Keratinocyte (primary cell): ENCODE data around the gene SH3RF1. TPM values are rescaled to one million over a fixed set of nuclear protein-coding genes. Genes with fewer than 3 reads are reported as not detected.

ENCODE experiments used
- DNase-seq: peaks from one replicate; pipeline ENCODE4 v3.0.0-alpha.2; 2011; ENCODE audit warnings: low read depth, missing footprints, low spot score
- FAIRE-seq: peaks from 2 replicates; lab custom pipeline; 2011; peaks lifted over from hg19 to GRCh38; lab: Jason Lieb, UNC
- H2AFZ ChIP-seq: 2 replicates; pipeline ENCODE4 v1.6.0; 2012; ENCODE audit warnings: low read length, control low read depth, inconsistent platforms; ENCODE audit not compliant: control insufficient read depth
- H3K27ac ChIP-seq: 2 replicates; pipeline ENCODE4 v1.5.1; 2011; ENCODE audit warnings: low read length; ENCODE audit not compliant: control insufficient read depth, insufficient read depth
- H3K27me3 ChIP-seq: 3 replicates; pipeline ENCODE4 v1.6.0; 2011; ENCODE audit warnings: low read length; ENCODE audit not compliant: control insufficient read depth, insufficient read depth; ENCODE audit errors: extremely low read depth
- H3K36me3 ChIP-seq, 2 experiments: 2 replicates in 1 of 2; 3 replicates in 1 of 2; pipeline ENCODE4 v1.5.1; 2011; ENCODE audit warnings: low read length in 2 of 2, mild to moderate bottlenecking in 1 of 2; ENCODE audit not compliant: control insufficient read depth in 2 of 2, insufficient read depth in 2 of 2; ENCODE audit errors: extremely low read depth in 1 of 2
- H3K4me1 ChIP-seq: 3 replicates; pipeline ENCODE4 v1.5.1; 2011; ENCODE audit warnings: low read length; ENCODE audit not compliant: control insufficient read depth, insufficient read depth; ENCODE audit errors: extremely low read depth
- H3K4me2 ChIP-seq: 3 replicates; pipeline ENCODE4 v1.6.0; 2011; ENCODE audit warnings: low read depth, low read length; ENCODE audit not compliant: control insufficient read depth, insufficient read depth; ENCODE audit errors: extremely low read depth
- H3K4me3 ChIP-seq, 3 experiments: fragments of 200-600 bp in 1 of 3; sonication (generic) in 1 of 3; 2 replicates in 2 of 3; 3 replicates in 1 of 3; pipeline ENCODE4 v1.5.1; 2011 to 2016; ENCODE audit warnings: low read length in 3 of 3, mild to moderate bottlenecking in 3 of 3, control low read depth in 2 of 3, inconsistent platforms in 1 of 3, low read depth in 1 of 3, mixed read lengths in 1 of 3, mixed run types in 1 of 3, moderate library complexity in 1 of 3; ENCODE audit not compliant: control insufficient read depth in 2 of 3, insufficient read depth in 2 of 3; ENCODE audit errors: extremely low read depth in 1 of 3
- H3K79me2 ChIP-seq: 2 replicates; pipeline ENCODE4 v1.6.0; 2012; ENCODE audit warnings: low read length; ENCODE audit not compliant: control insufficient read depth, insufficient read depth
- H3K9ac ChIP-seq: 3 replicates; pipeline ENCODE4 v1.6.0; 2011; ENCODE audit warnings: low read length; ENCODE audit not compliant: control insufficient read depth, insufficient read depth; ENCODE audit errors: extremely low read depth
- H3K9me1 ChIP-seq: 3 replicates; pipeline ENCODE4 v1.6.0; 2011; ENCODE audit warnings: low read length; ENCODE audit not compliant: control insufficient read depth, insufficient read depth; ENCODE audit errors: extremely low read depth
- H3K9me3 ChIP-seq: 2 replicates; pipeline ENCODE4 v1.5.1; 2012; ENCODE audit warnings: low read depth, low read length; ENCODE audit not compliant: control insufficient read depth
- H4K20me1 ChIP-seq: 3 replicates; pipeline ENCODE4 v1.6.0; 2011; ENCODE audit warnings: low read length; ENCODE audit not compliant: control insufficient read depth, insufficient read depth; ENCODE audit errors: extremely low read depth
- CTCF ChIP-seq, 3 experiments: IDR thresholded peaks in 1 of 3; conservative IDR thresholded peaks in 1 of 3; optimal IDR thresholded peaks in 1 of 3; 2 replicates in 2 of 3; 3 replicates in 1 of 3; pipeline versions ENCODE3 to v1.5.1; 2011; ENCODE audit warnings: low read length in 3 of 3, mild to moderate bottlenecking in 3 of 3, moderate library complexity in 2 of 3, control low read depth in 1 of 3, inconsistent platforms in 1 of 3; ENCODE audit not compliant: insufficient read depth in 2 of 3; ENCODE audit errors: extremely low read depth in 1 of 3
- EZH2 ChIP-seq: IDR thresholded peaks from one replicate; pipeline ENCODE4 v1.6.1; 2012; ENCODE audit warnings: inconsistent platforms, mild to moderate bottlenecking, low read length, moderate library complexity
- dilution Hi-C: fragments of 300-500 bp; cut with MboI; formaldehyde crosslinking; loops from one replicate; pipeline ENCODE4 v1.7.0; 2020; ENCODE audit warnings: low sequenced_read_pairs; ENCODE audit not compliant: extremely low pct_ligation_motif_present
- polyA plus RNA-seq, 5 experiments: library from polyadenylated mRNA; depleted of rRNA in 3 of 5; stranded (reverse) in 3 of 5; stranded (forward) in 1 of 5; unstranded in 1 of 5; fragments of >200 nt; gene quantifications; 1 replicate in 1 of 5; 2 replicates in 3 of 5; 3 replicates in 1 of 5; pipeline versions ENCODE4 v1.2.1 to v1.2.3, GENCODE V29; 2011 to 2012; ENCODE audit warnings: missing spikeins in 2 of 5, low read depth in 1 of 5, low replicate concordance in 1 of 5

Gene SH3RF1
- polyA plus RNA-seq, 1 donor (not counting 4 experiments of a cell fraction or from before 2014, with no cell fraction given): 9.5 TPM

DNA sequence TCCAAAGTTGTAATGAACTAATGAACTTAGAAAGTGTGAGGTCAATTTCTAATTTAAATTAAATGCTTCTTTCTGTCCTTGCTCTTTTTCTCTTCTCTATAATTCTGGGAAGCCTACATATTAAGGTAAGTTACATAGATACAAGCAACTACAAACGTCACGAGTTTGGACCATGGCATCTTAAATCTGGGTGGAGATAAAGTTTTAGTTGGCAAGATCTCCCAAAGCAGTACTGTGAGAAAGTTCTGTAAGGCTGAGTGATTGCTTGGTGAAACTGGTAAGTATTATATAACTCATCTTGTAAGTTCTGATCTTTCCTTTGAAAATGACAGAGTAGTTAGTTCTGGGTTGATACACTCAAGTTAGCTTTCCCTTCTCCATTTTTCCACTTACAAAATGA, 135.0 kb downstream of the SH3RF1 start:
- Histone ChIP-seq H3K9me3 (no peaks in the 10 kb centered on the region), H3K4me1 (peaks cover 5% of the 10 kb centered on the region), H3K9me1 (no peaks in the 10 kb centered on the region), H3K4me3 (no peak overlapping the region), H3K79me2 (no peaks in the 10 kb centered on the region), H2AFZ (no peak overlapping the region), H4K20me1 (no peaks in the 10 kb centered on the region), H3K4me2 (no peak overlapping the region), H3K36me3 (peaks cover 3 to 11% of the 10 kb centered on the region in 2 experiments), H3K9ac (no peak overlapping the region), H3K27me3 (no peaks in the 10 kb centered on the region), H3K27ac (no peak overlapping the region)
- dilution Hi-C loops: no loop called here
- DNase-seq: no peak
- TF ChIP-seq CTCF (optimal IDR thresholded peaks at IDR 0.05 in 1 of 3, IDR thresholded peaks at IDR 0.05 in 1 of 3, conservative IDR thresholded peaks at IDR 0.05 in 1 of 3; ENCODE audit: extremely low read depth in 1 of 3, insufficient read depth in 2 of 3, low read length in 3 of 3): no peak
- TF ChIP-seq EZH2: no peak
- no peak for FAIRE-seq

DNA sequence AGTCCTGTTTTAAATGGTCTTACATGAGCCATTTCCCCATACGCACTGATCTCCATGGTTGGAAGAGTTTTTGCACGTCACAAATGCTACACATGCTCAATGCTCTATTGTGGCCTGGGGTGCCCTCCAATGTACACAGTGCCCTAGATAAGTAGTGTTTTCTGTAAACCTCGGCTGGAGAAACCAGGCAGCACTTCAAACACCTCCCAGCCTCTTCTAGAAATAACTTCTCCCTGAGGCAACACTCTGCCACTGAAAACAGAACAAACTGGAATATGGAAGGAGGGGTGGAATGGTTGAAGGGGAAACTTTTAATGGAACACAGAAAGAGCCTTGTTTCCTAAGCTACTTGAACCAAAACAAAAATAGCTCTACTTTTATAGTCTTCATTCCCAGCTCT, 136.8 kb downstream of the SH3RF1 start:
- FAIRE-seq (no peak), DNase-seq (no peak)
- Histone ChIP-seq H2AFZ (no peak overlapping the region), H3K9me1 (no peaks in the 10 kb centered on the region), H3K36me3 (peaks cover 7 to 13% of the 10 kb centered on the region in 2 experiments), H3K4me3 (no peak overlapping the region), H3K79me2 (no peaks in the 10 kb centered on the region), H3K4me1 (peaks cover 5% of the 10 kb centered on the region), H3K27me3 (no peaks in the 10 kb centered on the region), H3K27ac (no peak overlapping the region), H4K20me1 (no peaks in the 10 kb centered on the region), H3K9ac (no peak overlapping the region), H3K9me3 (no peaks in the 10 kb centered on the region), H3K4me2 (no peak overlapping the region)
- TF ChIP-seq EZH2: no peak
- no peak for TF ChIP-seq CTCF (optimal IDR thresholded peaks at IDR 0.05 in 1 of 3, IDR thresholded peaks at IDR 0.05 in 1 of 3, conservative IDR thresholded peaks at IDR 0.05 in 1 of 3; ENCODE audit: extremely low read depth in 1 of 3, insufficient read depth in 2 of 3, low read length in 3 of 3)
- dilution Hi-C loops: no loop called here
